GM21576 (cell line): Measurements from ENCODE around the gene FOSB.
"Not testable (repeated sequence)": the region's sequence is repeated elsewhere in the genome, so short reads cannot be mapped to it uniquely, and the experiment has no call there.

Experiments
- ATAC-seq: cut with Tn5 transposase; IDR thresholded peaks from one replicate; pipeline ENCODE4 v1.9.1; 2021; ENCODE audit warnings: mild to moderate bottlenecking, moderate library complexity; ENCODE audit not compliant: unreplicated experiment

The FOSB gene

DNA sequence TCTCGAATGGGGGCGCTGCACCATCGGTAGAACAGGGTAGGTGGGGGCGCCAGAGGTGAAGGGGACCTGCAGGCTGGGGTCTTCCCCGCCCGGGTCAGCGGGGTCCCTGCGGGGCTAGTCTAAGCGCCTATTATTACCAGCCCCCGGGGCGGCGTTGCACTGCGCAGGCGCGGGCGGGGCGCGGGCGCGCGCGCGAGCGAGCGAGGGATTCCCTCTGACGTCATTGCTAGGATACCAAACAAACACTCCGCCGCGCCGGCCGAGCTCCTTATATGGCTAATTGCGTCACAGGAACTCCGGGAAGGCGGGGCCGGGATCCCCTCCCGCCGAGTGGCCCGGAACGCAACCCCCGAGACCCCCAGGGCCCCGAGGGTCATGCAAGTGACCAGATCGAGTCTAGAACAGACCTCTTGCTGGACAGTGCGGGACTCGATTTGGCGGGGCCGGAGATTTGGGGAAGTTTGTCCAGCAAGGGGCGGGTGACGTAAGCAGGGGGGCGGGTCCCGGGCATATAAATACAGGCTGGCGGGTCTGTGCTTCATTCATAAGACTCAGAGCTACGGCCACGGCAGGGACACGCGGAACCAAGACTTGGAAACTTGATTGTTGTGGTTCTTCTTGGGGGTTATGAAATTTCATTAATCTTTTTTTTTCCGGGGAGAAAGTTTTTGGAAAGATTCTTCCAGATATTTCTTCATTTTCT lies at the start of gene FOSB:
Gene FOSB, plus strand, starts transcription at position 541 of the 703 bp plus-strand sequence. CDS start 591 bp downstream, outside the sequence.
- ATAC-seq, result peak; percentile 45

- no peak for ATAC-seq
These were observed 49.0 kb upstream of the FOSB start for GRCh38 chr19:45418802-45419201.

- ATAC-seq, result peak; percentile 47
These were observed 48.4 kb upstream of the FOSB start for GRCh38 chr19:45419396-45419795.

DNA sequence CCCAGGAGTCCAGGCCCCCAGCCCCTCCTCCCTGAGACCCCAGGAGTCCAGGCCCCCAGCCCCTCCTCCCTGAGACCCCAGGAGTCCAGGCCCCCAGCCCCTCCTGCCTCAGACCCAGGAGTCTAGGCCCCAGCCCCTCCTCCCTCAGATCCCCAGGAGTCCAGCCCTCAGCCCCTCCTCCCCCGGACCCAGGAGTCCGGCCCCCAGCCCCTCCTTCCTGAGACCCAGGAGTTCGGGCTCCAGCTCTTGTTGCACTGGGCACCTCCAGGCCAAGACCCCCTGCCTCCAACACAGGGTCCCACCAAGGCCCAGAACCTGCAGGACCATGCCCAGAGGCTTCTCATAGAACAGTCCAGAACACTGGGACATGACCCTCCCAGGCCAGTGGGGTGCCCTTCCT lies 47.9 kb upstream of the FOSB start:
- ATAC-seq, result no peak

DNA sequence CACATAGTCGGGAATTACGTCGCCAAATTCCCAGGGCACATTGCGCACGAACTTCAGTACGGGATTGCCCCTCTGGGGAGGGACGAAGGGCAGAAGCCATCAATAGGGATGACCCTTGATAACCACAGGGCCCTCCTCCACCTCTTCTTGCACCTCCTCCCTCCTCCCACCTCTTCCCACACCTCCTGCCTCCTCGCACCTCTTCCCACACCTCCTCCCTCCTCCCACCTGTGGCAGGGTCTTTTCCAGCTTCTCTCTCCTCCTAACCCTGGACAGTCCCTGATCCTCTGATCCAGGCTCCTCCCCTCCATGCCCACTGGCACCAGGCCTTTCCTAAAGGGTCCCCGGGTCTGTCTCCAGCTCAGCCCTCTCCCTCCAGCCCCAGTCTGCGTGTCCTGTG lies 47.4 kb upstream of the FOSB start:
- ATAC-seq, result no peak

GRCh38 chr19:45420871-45421270 lies 46.9 kb upstream of the FOSB start:
- no peak for ATAC-seq

DNA sequence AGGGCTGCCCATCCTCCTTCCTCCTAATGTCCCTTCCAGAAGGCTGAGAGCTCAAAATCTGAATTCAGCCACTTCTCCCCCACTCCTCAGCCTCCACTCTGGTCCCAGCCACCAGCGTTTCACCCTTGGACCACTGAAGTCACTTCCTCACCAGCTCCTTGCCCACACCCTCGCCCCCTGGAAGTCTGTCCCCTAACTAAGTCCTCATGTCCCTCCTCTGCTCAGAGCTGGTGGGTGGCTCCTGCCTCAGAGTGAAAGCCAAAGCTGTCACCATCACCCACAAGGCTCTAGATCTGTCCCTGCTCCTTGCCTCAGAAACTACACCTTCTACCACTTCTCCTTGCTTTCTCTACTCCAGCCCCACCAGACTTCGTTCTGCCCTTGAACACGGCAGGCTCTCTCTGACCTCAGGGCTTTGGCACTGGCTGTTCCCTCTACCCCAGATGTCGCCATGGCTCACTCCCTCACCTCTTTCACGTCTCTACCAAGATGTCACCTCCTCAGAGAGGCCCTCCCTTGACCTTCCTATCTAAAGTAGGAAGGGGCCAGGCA lies 45.8 kb upstream of the FOSB start:
- no peak for ATAC-seq

DNA sequence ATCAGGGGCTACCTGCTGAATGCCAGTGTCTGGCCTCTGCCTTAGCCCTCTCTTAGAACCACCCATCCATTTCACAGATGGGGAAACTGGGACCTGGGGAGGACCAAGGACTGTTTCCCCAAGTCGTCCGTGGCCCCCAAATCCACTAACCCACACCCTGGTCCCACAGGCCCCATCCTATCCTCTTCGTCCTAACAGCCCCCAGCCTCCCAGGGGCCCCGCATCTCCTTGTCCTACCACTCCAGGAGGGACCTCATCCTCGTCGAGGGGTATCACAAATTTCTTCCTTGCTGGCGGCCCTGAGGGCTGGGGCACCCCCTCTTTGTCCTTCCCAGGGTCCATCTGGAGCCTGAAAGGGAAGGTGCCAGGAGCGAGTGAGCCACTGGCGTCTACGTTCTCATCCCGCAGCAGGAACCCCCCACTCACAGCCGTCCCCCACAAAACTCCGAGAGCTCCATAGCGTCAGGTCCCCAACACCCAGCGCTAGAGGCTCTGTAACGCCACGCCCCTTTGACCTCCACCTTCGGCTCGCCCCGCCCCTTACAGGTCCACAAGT lies 44.7 kb upstream of the FOSB start:
- no peak for ATAC-seq

GRCh38 chr19:45423589-45424190 lies 44.1 kb upstream of the FOSB start, which contains the start of gene ERCC1:
ERCC1 (minus strand) TSS chr19:45423917; CDS start chr19:45423374, 543 bp downstream.
- ATAC-seq, result peak; percentile 59

- peak; percentile 4 for ATAC-seq
These were observed 43.4 kb upstream of the FOSB start for GRCh38 chr19:45424191-45425058.

GRCh38 chr19:45428384-45429231 lies 39.2 kb upstream of the FOSB start:
- no peak for ATAC-seq

DNA sequence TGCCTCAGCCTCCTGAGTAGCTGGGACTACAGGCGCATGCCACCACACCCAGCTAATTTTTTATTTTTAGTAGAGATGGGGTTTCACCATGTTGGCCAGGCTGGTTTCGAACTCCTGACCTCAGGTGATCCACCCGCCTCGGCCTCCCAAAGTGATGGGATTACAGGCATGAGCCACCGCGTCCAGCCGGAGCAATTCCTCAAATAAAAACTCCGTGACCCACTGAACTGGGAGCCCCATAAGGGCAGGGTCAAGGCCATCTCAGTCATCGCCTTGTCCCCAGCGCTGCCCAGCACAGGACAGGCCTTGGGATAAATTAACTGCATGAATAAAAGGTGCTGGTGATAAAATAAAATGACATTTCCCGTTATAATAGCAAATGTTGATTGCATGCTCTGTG lies 37.9 kb upstream of the FOSB start:
- not testable (repeated sequence) for ATAC-seq

DNA sequence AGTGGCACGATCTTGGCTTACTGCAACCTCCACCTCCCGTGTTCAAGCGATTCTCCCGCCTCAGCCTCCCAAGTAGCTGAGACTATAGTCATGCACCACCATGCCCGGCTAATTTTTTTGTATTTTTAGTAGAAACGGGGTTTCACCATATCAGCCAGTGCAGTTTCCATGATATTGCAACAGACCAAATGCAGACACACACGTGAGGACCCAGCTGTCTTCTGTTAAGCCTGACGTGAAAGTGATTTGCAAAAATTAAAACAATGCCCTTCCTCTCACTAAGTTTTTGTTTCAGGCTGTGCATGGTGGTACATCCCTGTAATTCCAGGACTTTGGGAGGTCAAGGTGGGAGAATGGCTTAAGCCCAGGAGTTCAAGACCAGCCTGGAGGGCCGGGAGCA lies 36.8 kb upstream of the FOSB start:
- not testable (repeated sequence) for ATAC-seq

GRCh38 chr19:45432543-45432942 lies 35.3 kb upstream of the FOSB start:
- ATAC-seq, result not testable (repeated sequence)

GRCh38 chr19:45437328-45437727 lies 30.5 kb upstream of the FOSB start:
- ATAC-seq, result no peak

- ATAC-seq, result no peak
These were observed 28.6 kb upstream of the FOSB start for GRCh38 chr19:45439190-45439568.

DNA sequence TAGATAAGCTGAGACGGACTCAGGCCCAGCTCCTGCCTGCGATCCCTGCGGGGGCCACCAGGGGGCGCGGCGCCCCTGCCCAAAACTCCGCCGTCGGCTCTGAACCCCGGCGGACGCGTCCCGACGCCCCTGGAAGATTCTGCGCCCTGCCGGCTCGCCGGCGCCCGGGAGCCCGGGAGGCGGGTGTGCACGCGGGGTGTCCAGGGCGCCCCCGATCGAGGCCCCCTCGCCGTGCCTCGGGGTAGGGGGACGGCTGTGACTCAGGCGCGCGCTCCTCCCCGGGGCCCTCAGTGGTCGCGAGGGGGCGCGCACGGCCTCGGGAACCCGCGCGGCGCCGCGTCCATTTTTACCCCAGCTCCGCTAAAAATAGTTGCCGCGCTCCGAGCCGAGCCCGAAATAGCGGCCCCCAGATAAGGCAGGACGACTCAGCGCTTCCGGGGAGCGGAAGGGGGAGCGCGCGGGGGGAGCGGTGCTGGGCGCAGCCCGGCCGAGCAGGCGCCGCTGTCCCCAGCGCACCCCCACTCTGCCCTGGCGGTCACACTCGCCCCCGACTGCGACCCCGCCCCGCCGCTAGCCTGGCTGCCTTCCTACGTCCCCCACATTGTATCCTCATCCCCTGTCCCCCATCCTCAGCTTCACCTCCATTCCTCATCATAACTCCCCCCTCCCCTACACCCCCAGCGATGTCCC lies 28.1 kb upstream of the FOSB start:
- ATAC-seq, result peak; percentile 44

DNA sequence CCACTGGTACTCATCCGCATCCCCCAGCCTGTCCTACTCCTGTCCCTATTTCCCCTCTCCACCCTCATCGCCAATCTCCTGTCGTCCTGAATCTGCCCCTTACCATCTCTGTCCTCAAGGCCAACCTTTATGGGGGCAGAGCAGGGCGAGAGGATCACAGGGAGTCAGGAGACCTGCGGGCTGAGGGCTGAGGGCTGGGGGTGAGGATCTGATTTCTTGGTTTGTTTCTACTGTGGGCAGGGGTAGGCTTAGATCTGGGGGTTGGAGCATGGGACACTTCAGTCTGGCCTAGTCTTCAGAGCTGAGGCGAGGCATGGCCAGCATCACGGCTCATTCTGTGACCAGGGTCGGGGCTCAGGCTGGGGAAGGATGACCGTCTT lies 27.5 kb upstream of the FOSB start:
- ATAC-seq, result no peak

DNA sequence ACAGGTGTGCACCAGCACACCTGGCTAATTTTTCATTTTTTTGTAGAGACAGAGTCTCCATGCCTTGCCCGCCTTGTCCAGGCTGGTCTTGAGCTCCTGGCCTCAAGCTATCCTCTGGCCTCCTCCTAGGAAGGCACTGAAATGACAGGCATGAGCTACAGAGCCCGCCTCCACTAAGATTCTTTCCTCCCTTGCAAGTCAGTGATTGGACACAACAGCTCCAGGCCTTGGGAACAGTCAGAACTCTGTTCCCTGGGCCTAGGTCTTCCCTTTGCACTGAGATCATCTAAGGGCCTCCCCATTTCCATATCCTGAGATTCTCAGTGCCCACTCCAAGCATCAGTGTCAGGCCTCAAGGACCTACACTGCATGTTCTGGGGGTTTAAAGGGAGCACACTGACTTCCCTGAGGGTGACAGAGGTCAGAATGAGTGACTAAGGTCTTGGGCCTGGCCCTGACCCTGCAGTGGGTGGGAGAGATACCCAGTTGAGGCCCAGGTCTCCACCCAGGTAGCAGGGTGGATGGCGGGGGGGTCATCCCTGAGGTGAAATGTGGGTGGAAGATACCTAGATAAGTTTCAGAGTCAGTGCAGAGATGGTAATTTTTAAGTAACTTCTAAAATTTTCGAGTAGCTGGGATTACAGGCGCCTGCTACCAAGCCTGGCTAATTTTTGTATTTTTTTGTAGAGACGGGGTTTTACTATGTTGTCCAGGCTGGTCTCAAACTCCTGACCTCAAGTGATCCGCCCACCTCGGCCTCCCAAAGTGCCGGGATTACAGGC lies 26.7 kb upstream of the FOSB start:
- ATAC-seq, result no peak
